NCI-H2081 (cell line): ENCODE measurements around the gene NLGN1.

Source experiments
- DNase-seq, 2 experiments: peaks; one replicate each; lab custom pipeline; 2025; lab: John Stamatoyannopoulos, UW

Gene NLGN1

DNA sequence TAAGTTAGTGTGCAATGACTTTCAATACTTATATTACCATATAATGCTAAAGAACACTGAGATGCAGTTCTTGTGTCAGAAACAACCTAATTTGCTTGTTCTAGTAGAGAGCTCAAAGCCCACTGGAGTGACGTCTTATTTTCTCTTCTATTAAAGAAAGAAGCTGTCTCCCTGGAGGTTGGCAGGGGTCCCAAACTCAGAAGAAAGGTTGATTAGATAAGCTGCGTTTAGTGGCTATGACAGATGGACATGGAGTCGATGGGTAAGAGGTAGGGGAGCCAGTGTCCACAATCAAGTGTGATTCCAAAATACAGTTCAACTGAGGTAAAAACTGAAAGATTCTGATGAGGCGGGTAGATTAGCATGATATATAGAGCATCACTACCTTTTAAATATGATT lies 363.6 kb downstream of the NLGN1 start:
- DNase-seq = peak in 1 of 2 experiments; percentile 53

DNA sequence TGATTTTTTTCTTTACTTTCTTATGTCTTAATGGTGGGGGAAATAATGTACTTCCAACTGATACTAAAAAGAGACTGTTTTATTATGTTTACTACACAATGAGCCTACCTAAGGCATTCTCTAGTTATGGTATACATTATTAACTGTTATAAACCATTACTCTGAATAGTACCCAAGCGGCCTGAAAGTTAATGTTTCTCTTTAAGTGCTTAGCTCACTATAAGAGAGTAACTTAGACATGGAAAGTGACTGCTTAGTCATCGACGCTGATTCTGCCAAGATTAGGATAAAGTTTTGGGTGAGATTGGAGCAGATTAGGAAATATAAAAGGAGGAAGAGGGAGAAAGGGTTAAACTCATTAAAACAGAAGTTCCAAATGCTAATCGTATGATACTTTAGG lies 365.0 kb downstream of the NLGN1 start:
- no peak for DNase-seq

DNA sequence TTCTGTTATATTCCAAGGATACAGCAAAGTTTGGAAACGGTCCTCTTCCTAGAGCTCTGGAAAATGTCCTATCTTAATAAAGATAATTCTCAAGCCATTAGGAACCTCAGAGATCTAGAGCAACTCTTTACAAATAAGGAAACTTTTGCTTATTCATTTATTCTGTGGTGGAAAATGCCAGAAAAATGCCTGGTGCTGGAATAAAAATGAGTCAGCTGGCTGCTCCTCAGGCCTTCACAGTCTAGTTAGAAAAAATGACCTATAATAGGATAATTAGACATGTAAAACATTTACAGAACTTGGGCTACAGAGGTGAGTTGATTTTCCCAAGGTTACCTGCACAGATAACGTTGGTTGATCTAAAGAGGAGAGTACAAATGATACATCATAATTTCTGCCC lies 372.5 kb downstream of the NLGN1 start:
- DNase-seq = no peak

DNA sequence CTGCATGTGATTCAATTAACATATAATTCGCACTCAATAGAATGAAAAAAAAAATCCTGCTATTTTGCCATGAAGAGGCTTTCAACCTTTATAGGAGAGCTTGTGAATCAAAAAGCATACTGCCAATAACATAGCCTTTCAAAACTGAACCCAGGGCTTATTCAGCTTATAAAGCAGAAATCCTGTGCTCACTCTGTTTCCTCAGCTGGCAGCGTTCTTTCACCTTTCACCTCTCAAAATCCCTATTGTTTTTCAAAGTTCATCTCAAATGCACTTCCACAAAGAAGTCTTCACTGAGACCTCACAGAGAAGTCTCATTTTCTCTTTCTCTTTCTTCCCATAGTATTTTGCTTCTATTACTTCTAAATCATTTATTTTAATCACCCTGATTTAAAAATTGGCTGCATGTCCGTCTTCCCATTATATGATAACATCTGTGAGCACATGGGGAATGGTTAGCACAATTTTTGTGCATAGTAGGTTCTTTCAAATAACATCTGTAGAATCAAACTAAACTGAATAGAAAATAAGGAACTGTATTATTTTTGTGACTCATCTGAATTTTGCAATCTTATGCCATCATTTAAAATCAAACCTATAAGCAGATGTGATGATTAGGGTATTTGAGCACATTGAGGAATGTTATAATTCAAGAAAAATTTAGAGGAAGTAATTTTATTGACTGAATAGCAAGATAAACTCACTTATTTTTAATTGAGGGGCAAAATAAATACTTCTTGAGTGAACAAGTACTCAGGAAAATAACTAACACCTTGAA lies 373.4 kb downstream of the NLGN1 start:
- DNase-seq = no peak

DNA sequence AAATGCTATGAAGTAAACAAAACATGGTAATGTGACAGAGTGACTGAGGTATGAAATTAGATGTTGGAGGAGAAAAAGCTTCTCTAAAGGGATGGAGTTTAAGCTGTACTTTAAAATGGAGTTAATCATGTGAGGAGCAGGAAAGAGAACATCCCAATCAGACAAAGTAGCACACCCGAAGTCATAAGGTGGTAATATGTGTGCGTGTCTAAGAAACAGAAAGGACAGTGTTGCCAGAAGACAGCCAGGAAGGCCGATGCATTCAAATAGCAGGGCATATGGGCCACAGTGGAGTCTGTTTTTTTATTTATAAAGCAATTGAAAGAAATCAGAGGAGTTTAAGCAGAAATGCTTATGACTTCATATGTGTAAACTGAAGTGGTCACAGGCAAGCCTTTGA lies 376.3 kb downstream of the NLGN1 start:
- no peak for DNase-seq

DNA sequence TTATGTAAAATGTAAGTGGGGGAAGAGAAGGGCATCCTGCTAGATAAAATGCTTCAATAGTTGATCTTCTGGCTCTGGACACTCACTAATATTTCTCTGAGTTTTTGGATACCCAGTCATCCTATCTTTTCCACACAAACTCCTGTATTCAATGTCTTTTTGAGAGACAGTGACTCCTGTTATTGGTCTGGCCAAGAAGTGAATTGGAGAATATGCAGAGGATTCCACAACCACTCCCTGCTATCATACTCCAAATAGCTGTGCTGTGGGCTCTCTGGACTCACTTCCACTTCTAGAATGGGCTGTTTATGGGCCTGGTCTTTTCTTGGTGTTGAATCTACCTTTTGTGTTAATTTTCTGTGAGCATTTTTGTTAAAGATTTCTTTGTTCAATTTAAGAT lies 376.8 kb downstream of the NLGN1 start:
- no peak for DNase-seq

DNA sequence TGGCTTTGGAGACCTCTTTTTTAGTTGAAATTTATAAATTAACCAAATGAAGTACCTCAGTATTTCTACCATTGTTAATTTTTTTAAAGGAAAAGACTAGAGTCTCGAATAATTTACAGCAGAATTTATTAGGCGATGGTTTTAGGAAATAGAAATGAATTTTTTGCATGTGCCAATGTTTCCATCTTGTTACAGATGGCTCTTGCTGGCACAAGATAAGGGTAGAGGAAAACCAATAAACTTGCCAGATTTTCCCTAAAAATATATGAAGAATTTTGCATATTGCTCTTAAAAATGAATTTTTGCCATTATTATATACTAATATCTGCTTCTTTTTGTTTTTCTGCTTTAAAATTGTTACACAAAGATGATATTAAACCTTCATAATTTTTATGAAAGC lies 380.7 kb downstream of the NLGN1 start:
- DNase-seq = no peak

DNA sequence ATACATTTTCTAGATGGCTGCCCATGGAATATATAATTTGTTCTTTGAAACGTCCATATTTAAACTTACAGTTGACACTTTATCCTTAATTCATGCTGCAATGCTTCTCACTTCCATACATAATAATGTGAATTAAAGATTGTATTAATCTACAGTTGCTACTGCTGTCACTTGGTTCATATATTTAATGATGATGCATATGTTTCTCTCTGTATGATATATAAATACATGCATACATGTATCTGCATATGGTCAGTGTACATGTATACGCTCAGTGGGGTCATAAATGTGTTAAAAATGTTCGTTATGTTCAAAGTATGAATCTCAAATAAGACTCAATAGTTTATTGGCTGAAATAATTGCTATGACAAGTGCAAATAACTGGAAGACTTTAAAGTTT lies 382.5 kb downstream of the NLGN1 start:
- DNase-seq = no peak

DNA sequence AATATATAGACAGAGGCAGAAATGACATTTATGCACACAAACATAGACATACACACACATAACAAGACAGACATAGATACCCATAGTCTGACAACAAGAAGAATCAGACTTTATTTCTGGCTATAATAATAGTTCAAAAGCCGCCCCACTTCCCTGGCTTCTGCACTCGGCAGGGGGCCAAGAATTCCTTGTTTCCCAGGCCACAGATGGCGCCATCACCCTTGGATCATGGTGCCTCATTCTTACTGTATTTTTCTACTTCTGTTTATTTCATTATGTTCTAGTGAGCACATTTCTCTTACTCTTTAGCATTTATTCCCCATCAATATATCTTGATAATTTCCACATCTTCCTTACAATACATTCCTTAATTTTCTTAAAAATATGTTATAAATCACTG lies 387.5 kb downstream of the NLGN1 start:
- DNase-seq = peak in 1 of 2 experiments; percentile 7

DNA sequence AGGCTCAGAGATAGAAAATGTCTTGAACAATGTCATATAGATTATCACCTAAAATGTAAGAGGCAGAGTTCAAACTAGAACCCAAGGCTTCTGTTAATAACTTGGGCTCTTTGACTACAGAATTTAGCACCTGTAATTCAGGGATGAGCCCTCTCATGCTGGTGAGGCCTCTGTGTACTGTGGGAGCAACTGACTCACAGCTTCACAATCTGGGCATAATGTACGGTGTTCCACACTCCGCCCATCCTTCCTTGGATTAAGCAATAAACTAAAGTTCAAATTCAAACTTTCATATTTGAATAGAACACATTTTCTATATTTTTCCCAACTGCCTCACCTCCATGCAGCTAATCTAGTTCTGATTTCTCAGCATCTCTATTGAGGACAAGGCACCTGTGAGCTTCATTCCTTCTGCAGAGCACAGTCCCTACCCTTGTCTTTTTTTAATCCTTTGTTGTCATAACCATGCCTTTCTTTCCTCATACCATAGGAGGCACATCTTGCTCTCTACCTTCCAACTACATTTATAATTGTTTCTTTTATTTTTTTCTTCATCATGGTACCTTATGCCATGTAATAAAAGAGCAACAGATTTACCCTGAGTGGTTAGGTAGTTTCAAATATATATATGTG lies 392.1 kb downstream of the NLGN1 start:
- no peak for DNase-seq

DNA sequence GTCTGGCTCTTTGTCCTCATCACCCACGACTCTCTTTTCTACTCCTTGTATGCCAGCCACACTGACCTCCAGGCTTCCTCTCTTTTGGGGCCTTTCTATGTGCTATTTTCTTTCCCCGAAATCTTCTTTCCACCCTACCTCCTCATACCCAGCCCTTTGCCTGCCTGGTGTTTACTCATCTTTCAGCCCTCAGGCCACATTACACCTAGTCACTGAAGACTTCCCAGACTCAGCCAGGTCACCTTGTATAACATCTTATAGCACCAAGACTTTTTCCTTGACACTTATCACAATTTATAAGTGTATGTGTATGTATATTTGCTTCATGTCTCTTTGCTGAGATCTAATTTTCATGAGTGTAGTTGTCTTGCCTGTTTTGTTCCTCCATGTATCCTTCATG lies 396.4 kb downstream of the NLGN1 start:
- DNase-seq = no peak

DNA sequence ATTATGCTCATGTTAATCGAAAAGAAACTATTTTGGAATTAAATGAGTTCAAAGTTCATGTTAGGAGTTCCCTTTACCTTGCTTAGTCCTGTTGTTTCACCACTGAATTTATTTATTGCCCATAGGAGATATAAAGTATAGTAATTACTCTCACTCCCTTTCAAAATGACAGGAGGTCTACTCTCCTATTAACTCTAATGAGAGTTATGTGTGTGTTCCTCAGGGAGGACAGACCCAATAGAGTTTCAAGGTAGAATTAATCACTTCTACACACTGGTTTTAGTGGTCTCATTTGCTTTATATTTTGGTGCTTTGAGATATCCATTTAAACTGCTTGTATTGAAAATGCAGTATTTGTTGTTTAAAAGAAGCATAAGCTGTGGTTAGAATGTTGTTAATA lies 398.9 kb downstream of the NLGN1 start:
- DNase-seq = no peak

DNA sequence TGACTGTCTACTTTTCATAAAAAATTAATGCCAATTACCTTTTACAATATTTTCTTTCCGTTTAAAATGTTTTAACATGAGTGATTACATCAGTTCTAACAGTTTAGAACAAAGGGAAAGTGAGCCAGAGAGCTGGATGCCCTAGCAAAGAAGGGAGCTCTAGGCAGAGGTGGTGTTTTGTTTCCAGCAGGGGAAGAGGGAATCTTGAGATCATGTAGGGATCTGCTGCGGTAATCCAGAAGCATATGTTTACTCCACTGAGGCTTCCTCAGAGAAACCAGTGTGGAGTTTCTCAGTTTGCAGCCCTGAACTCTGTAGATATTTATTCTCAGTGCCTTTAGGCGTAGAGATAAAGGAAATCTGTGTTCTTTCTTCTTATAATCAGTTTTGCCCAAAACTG lies 399.3 kb downstream of the NLGN1 start:
- no peak for DNase-seq

DNA sequence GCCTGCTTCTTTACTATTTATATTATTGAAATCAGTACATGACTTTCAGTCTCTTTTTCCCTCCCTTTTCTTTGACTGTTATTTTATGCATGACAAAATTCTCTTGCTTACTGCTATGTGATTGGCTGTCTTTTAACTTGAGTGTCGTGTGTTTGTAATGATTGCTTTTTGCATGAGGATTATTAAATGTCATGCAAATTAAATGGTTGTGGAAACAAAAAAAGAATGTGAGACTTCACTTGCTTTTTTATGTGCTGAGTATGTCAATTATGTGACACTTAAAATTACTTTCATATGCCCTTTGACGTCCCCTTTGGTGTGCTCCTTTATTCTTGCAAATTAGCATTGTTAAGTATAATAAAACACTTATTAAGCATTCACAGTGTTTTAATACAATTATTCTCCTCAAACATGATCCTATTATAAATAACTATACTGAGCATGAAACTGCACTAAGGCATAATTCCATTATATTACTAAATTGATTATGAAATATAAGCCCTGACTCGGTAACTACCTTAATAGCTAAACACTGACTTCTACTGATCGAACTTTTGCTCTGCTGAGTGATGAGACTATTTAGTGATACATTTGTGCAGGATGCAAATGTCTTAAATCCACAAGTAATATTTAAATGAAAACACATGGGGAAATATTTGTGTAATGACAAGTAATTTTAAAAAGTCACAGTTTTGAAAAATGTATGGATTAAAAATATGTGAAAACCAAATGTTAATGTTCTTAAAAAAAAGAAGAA lies 401.7 kb downstream of the NLGN1 start:
- no peak for DNase-seq

DNA sequence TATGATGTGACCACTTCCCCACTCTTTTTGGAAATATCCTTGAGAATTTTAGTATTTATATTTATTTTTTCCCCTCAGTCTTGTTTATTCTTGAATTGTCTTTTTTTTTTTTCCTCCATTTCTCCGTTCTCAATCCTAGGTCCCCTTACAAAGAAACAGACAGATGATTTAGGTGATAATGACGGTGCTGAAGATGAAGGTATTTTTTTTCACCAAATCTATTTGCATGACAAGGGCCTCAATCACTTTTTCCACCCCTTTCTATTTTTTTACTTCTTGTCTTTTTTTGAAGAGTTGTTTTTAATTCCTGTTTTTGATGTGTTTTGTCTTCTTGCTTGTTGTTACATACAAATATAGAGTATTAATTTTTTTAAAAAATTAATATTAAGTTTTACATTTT lies 402.6 kb downstream of the NLGN1 start:
- no peak for DNase-seq

DNA sequence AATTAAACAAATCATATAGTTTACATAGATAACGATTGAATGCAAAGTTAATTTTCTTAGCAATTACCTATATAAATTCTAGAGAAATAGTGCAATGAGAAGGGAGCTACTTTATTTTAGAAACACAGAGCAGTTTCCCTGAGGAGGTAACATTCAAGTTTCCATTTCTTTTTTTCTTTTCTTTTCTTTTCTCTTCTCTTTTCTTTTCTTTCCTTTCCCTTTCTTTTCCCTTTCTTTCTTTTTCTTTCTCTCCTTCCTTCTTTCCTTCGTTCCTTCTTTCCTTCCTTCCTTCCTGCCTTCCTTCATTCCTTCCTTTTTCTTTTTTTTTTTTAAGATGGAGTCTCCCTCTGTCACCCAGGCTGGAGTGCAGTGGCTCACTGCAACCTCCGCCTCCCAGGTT lies 417.3 kb downstream of the NLGN1 start:
- no peak for DNase-seq

DNA sequence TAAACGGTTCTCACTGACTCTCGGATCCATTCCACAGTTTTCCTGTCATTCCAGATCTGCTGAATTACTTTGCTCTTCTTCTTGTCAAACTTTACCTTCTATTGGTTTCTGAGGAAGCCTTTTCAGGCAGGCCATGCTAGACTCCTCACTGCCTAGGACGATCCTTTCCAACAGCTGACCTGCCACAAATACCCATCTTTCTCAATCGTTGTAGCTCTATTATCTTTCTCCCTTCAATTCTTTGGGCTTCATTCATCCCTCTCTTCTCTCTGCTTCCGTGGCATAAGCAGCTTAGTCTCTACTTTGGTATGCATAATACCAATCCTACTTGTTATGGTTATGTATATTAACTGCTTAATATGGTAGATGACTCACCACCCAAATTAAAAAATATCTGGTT lies 421.8 kb downstream of the NLGN1 start:
- DNase-seq = no peak

DNA sequence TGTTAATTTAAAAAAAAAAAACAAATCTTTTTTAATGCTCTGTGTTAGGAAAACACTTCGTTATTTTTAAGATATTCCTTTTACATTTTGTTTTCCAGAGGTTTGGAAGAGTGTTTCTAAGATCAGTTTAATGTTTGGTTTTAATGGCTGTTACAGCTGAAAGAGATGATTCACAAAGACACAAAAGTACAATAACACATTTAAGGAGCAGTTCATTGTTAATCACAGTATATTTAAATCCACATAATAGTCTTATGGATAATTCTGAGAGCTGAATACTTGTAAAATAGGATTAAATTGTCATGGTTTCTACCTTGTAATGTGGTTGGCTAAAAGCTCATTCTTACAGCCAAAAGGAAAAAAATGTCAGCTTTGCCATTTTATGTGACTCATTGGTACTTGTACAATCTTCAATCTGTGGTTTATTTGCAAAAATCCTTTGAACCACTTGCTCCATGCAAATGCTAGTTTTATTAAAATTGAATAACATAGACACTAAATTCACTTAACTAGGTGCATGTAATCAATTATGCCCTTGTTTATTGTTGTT lies 426.4 kb downstream of the NLGN1 start:
- DNase-seq = no peak

DNA sequence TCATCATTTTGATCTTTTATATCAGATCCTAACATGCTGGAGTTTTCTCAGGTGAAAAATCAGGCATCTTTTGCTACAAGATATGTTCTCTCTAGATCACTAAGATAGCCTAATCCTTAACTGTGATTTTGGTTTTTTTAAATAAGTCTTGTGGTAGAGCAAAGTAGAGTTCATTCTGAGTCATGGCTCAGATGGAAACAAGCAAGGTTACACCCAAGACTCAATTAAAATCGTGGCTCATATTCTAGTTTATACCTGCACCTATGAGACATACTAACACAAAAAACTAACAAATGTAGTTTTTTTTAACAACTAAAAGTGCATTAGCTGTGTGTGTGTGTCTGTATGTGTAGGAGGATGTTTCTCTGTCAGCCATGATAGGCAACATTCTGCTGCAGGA lies 428.2 kb downstream of the NLGN1 start:
- DNase-seq = no peak

DNA sequence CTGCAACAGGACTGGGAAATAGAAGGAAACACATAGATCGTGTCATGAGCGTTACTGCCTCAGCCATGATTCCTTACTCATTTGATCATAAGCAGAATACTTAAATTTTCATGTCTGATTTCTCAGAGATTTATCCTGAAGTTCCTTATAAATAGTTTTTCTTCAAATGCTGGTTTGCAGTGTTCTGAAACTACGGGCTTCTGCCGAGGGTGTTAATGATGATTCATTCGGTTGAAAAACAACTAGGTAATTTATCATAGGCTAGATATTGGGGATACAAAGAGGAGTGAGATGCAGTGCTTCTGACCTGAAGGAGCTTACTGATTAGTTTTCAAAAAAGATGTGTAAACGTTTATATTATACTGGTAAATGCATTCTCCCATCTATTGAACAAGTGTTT lies 428.9 kb downstream of the NLGN1 start:
- DNase-seq = no peak

DNA sequence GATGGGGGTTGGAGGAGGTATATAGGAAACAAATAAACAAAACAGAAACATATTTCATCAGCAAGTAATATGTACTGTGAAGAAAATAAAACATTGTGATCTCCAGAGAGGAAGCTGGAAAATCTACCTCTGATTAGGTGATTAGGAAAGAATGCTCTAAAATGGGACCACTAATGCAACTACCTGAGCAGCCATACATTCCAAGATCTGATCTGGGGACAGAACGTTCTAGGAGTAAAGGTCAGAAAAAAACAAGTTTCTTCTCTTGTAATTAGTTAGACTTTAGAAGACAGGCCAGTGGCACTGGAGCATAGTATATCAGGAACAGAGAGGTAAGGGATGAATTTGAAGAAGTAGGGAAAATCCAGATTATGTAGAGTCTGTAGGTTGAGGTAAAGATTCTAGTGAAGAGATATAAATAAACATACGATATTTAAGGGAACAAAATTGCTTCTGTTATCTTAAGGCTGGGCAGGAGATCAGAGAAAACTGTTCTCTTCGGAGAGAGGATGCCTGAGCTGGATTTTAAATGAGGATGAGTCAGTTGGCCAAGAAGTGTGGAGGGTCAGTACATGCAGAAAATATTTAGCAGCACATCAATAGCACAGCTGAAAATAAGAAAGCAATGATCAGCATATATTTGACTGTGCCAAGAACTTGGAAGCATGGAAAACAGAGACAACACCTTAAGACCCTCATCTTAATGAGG lies 429.5 kb downstream of the NLGN1 start:
- no peak for DNase-seq

DNA sequence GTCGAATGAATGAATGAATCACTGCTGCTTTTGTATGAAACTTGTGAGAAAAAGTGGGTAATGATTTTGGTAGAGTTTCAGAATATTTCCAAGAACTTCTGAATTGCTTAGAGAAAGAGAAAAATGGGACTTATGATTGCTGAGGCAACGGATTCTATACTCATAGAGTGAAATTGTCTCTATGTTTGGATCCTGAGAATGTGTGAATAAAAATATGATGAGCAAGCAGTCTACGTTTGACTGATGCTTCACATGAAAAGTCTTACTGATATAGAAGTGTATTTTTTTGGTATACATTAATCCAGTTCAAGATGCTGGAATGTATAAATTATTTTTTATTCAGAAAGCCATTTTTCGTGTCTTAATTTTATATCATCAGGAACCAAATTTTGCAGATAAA lies 441.1 kb downstream of the NLGN1 start:
- DNase-seq = no peak
